ENCODE data around the gene DEFB129.

The DEFB129 gene

DNA sequence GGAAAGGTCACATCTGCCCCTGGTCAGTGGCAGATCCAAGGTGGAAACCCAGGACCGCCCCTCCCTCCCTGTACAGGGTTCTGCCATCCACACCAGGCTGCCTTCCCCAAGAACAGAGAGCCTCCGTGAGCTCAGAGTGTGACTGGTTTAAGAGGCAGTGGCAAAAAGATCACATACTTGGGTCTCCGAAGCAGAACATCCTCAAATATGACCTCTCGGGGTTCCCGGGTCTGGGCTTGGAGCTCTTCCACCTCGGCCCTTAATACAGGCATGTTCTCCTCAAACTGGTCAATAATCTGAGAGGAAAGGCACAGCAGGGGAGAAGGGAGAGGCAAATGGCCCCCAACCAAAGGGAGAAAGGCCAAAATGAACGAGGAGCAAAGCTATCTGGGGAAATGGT lies 48.7 kb downstream of the DEFB129 start:
- CTCF ChIA-PET = no interaction called here
- no peaks in the 10 kb centered on the region for H3K27me3 ChIP-seq (replicated peaks in 2 of 5; ENCODE audit: control insufficient read depth in 4 of 5, insufficient read depth in 5 of 5, low read length in 4 of 5)
- no peak overlapping the region for H3K4me3 ChIP-seq (ENCODE audit: control insufficient read depth in 1 of 7, extremely low read depth in 1 of 7, insufficient read depth in 4 of 7, low read depth in 2 of 7, low read length in 6 of 7)
- DNase-seq = no peak
- WGBS (ENCODE audit: insufficient coverage) = 97% methylated on average over 6 of the region's 7 CpGs
- H3K27ac ChIP-seq (ENCODE audit: insufficient read depth in 1 of 2, low read depth in 1 of 2, low read length in 2 of 2, poor library complexity in 1 of 2, severe bottlenecking in 2 of 2) = no peak overlapping the region
- POLR2A ChIA-PET = no interaction called here
- no peaks in the 10 kb centered on the region for H3K4me1 ChIP-seq (ENCODE audit: control extremely low read depth in 1 of 4, control insufficient read depth in 4 of 4, insufficient read depth in 4 of 4, low read length in 3 of 4)
- peaks cover 10 to 56% (median 43%) of the 10 kb centered on the region in 4 experiments for H3K36me3 ChIP-seq (ENCODE audit: control insufficient read depth in 4 of 4, insufficient read depth in 4 of 4, low read length in 3 of 4)
- H3K9me3 ChIP-seq (ENCODE audit: control extremely low read depth in 1 of 5, control insufficient read depth in 4 of 5, insufficient read depth in 2 of 5, low read depth in 1 of 5, low read length in 4 of 5) = no peaks in the 10 kb centered on the region

- ChIA-PET POLR2A (no interaction called here), CTCF (interaction anchor here (2.0 kb wide), 1 partner anchor 53 kb away, joined by 8 read pairs; no protein-coding TSS in a partner anchor)
- DNase-seq = no peak
- 90% methylated on average over 8 of the region's 12 CpGs for WGBS (ENCODE audit: insufficient coverage)
- H3K36me3 ChIP-seq (ENCODE audit: control insufficient read depth in 4 of 4, insufficient read depth in 4 of 4, low read length in 3 of 4) = peaks cover 15 to 61% (median 46%) of the 10 kb centered on the region in 4 experiments
- H3K27me3 ChIP-seq (replicated peaks in 2 of 5; ENCODE audit: control insufficient read depth in 4 of 5, insufficient read depth in 5 of 5, low read length in 4 of 5) = no peaks in the 10 kb centered on the region
- H3K4me3 ChIP-seq (ENCODE audit: control insufficient read depth in 1 of 7, extremely low read depth in 1 of 7, insufficient read depth in 4 of 7, low read depth in 2 of 7, low read length in 6 of 7) = no peak overlapping the region
- no peaks in the 10 kb centered on the region for H3K4me1 ChIP-seq (ENCODE audit: control extremely low read depth in 1 of 4, control insufficient read depth in 4 of 4, insufficient read depth in 4 of 4, low read length in 3 of 4)
- H3K9me3 ChIP-seq (ENCODE audit: control extremely low read depth in 1 of 5, control insufficient read depth in 4 of 5, insufficient read depth in 2 of 5, low read depth in 1 of 5, low read length in 4 of 5) = no peaks in the 10 kb centered on the region
- H3K27ac ChIP-seq (ENCODE audit: insufficient read depth in 1 of 2, low read depth in 1 of 2, low read length in 2 of 2, poor library complexity in 1 of 2, severe bottlenecking in 2 of 2) = no peak overlapping the region
Observed at GRCh38 chr20:276620-277495, 49.8 kb downstream of the DEFB129 start.

- Histone ChIP-seq H3K4me3 (ENCODE audit: control insufficient read depth in 1 of 7, extremely low read depth in 1 of 7, insufficient read depth in 4 of 7, low read depth in 2 of 7, low read length in 6 of 7) (no peak overlapping the region), H3K9me3 (ENCODE audit: control extremely low read depth in 1 of 5, control insufficient read depth in 4 of 5, insufficient read depth in 2 of 5, low read depth in 1 of 5, low read length in 4 of 5) (no peaks in the 10 kb centered on the region), H3K27ac (ENCODE audit: insufficient read depth in 1 of 2, low read depth in 1 of 2, low read length in 2 of 2, poor library complexity in 1 of 2, severe bottlenecking in 2 of 2) (no peak overlapping the region), H3K27me3 (replicated peaks in 2 of 5; ENCODE audit: control insufficient read depth in 4 of 5, insufficient read depth in 5 of 5, low read length in 4 of 5) (no peaks in the 10 kb centered on the region), H3K4me1 (ENCODE audit: control extremely low read depth in 1 of 4, control insufficient read depth in 4 of 4, insufficient read depth in 4 of 4, low read length in 3 of 4) (no peaks in the 10 kb centered on the region), H3K36me3 (ENCODE audit: control insufficient read depth in 4 of 4, insufficient read depth in 4 of 4, low read length in 3 of 4) (peaks cover 15 to 67% (median 51%) of the 10 kb centered on the region in 4 experiments)
- DNase-seq = no peak
- ChIA-PET POLR2A (no interaction called here), CTCF (interaction anchor here (1.2 to 2.0 kb wide), 3 partner anchors 9 to 53 kb away, joined by 4 to 8 read pairs (median 5); no protein-coding TSS in a partner anchor)
- WGBS (ENCODE audit: insufficient coverage) = 50% methylated on average over 2 of the region's 3 CpGs
Observed at GRCh38 chr20:277496-277781, 50.4 kb downstream of the DEFB129 start.

DNA sequence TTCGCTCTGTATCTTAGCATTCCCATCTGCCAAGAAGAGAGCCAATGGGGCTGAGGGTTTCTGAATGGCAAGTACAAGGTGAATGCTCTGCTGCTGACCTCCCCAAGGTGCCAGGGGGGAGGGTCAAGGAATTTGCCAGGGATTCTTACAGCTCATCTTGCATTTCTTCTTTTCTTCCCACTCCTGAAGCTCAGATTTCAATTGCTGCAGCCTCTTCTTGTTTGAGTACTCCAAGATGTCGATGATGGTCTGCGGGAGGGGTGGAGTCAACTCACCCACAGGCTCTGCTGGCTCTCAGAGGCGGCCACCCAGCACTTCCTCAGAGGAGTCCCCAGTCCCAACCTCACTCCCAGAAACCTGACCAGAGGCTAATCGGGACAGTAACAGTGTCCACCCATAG lies 51.1 kb downstream of the DEFB129 start:
- no peak for DNase-seq
- H3K27me3 ChIP-seq (replicated peaks in 2 of 5; ENCODE audit: control insufficient read depth in 4 of 5, insufficient read depth in 5 of 5, low read length in 4 of 5) = no peaks in the 10 kb centered on the region
- POLR2A ChIA-PET = no interaction called here
- no peaks in the 10 kb centered on the region for H3K4me1 ChIP-seq (ENCODE audit: control extremely low read depth in 1 of 4, control insufficient read depth in 4 of 4, insufficient read depth in 4 of 4, low read length in 3 of 4)
- no peak overlapping the region for H3K27ac ChIP-seq (ENCODE audit: insufficient read depth in 1 of 2, low read depth in 1 of 2, low read length in 2 of 2, poor library complexity in 1 of 2, severe bottlenecking in 2 of 2)
- CTCF ChIA-PET = interaction anchor here (1.0 to 2.0 kb wide), 5 partner anchors 10 to 61 kb away, joined by 4 to 8 read pairs (median 4); no protein-coding TSS in a partner anchor
- H3K9me3 ChIP-seq (ENCODE audit: control extremely low read depth in 1 of 5, control insufficient read depth in 4 of 5, insufficient read depth in 2 of 5, low read depth in 1 of 5, low read length in 4 of 5) = no peaks in the 10 kb centered on the region
- 100% methylated on average over 4 of the region's 5 CpGs for WGBS (ENCODE audit: insufficient coverage)
- peaks cover 16 to 66% (median 51%) of the 10 kb centered on the region in 4 experiments for H3K36me3 ChIP-seq (ENCODE audit: control insufficient read depth in 4 of 4, insufficient read depth in 4 of 4, low read length in 3 of 4)
- no peak overlapping the region for H3K4me3 ChIP-seq (ENCODE audit: control insufficient read depth in 1 of 7, extremely low read depth in 1 of 7, insufficient read depth in 4 of 7, low read depth in 2 of 7, low read length in 6 of 7)

DNA sequence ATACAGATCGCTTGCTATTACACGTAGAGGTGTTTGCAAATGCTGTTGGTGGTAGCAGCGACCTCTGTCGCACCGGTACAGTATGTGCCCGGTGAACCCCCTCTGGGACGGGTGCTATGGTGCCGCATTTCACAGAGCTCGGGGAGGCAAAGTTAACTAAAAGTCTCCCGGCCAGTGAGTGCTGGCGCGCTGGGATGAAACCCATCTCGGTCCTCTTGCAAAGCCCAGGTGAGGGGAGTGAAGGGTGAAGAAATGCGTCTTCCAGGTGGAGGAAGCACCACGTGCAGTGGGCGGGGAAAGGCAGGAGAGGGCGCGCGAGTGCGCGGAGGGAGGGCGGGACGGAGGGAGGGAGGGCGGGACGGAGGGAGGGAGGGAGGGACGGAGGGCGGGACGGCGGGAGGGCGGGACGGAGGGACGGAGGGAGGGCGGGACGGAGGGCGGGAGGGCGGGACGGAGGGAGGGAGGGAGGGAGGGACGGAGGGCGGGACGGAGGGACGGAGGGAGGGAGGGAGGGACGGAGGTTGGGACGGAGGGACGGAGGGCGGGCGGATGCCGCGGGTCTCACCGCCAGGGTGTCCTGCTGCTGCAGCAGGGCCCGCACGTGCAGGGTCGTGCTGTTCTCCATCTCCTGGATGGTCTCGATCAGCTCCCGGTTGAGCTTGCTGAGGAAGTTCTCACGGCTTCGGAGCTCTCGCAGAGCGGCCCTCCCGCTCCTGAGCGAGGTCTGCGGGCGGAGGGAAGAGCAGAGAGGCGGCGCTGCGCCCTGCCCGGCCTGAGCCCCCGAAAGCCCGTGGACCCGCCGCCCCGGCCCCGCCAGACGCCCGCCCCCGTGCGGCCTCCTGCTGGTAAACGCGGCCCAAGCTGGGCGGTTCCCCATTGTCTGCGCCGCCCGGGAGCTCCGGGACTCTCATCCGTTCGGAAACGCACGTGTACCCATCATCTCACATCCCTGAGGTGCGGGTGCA lies 51.8 kb downstream of the DEFB129 start:
- ChIA-PET POLR2A (no interaction called here), CTCF (interaction anchor here (1.0 to 2.0 kb wide), 5 partner anchors 10 to 61 kb away, joined by 4 to 8 read pairs (median 4); no protein-coding TSS in a partner anchor)
- H3K4me3 ChIP-seq (ENCODE audit: control insufficient read depth in 1 of 7, extremely low read depth in 1 of 7, insufficient read depth in 4 of 7, low read depth in 2 of 7, low read length in 6 of 7) = peak overlapping the region in 1 of 7 experiments; percentile 57
- peak in 1 of 3 donors; percentile 11 for DNase-seq
- no peaks in the 10 kb centered on the region for H3K9me3 ChIP-seq (ENCODE audit: control extremely low read depth in 1 of 5, control insufficient read depth in 4 of 5, insufficient read depth in 2 of 5, low read depth in 1 of 5, low read length in 4 of 5)
- no peaks in the 10 kb centered on the region for H3K27me3 ChIP-seq (replicated peaks in 2 of 5; ENCODE audit: control insufficient read depth in 4 of 5, insufficient read depth in 5 of 5, low read length in 4 of 5)
- peaks cover 21 to 69% (median 56%) of the 10 kb centered on the region in 4 experiments for H3K36me3 ChIP-seq (ENCODE audit: control insufficient read depth in 4 of 4, insufficient read depth in 4 of 4, low read length in 3 of 4)
- 97% methylated on average over 35 of the region's 88 CpGs for WGBS (ENCODE audit: insufficient coverage)
- H3K27ac ChIP-seq (ENCODE audit: insufficient read depth in 1 of 2, low read depth in 1 of 2, low read length in 2 of 2, poor library complexity in 1 of 2, severe bottlenecking in 2 of 2) = no peak overlapping the region
- H3K4me1 ChIP-seq (ENCODE audit: control extremely low read depth in 1 of 4, control insufficient read depth in 4 of 4, insufficient read depth in 4 of 4, low read length in 3 of 4) = no peaks in the 10 kb centered on the region
